GM15510 (cell line): ENCODE measurements around the gene AAK1.

Experiments used
- POLR2A ChIP-seq: IDR thresholded peaks from 3 replicates; pipeline ENCODE4 v1.6.1; 2011; ENCODE audit warnings: borderline replicate concordance; ENCODE audit not compliant: insufficient read length; ENCODE audit errors: extremely low read depth

Gene AAK1

DNA sequence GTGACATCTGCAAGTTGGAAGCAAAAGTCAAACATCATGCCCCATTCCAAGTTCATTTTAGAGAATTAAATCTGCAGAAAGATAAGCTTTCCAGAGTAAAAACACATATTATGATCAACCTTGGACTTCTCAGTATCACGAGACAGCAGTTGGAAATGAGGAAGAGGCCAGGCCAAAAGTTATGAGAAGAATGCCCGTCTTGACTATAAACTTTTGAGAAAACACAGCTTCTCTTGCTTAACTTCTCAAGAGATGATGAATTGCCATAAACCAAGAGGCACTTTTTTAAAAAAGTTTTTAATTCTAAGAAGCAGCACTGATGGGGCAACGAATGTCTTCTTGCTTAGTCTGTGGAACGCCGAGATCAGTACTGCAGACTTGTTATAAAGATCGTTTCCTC, 153.7 kb downstream of the AAK1 start:
- TF ChIP-seq POLR2A, result no peak

DNA sequence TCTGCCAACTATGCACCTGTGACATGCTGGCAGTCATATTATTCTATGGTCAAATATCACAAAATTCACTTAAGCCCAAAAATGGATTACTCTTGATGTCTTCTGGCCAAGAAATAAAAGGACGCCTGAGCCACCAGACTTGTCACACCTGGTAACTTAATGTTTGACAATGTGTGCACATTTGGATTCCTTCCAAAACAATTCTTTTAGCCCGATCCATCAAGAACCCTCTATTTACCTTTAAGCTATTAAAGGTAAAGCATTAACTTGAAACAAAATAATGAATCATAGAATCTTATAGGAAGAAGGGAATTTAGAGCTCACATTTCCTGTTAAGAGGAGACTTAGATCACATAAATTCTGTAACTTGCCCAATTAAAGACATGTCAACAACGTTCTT, 159.8 kb downstream of the AAK1 start:
- TF ChIP-seq POLR2A, result no peak

DNA sequence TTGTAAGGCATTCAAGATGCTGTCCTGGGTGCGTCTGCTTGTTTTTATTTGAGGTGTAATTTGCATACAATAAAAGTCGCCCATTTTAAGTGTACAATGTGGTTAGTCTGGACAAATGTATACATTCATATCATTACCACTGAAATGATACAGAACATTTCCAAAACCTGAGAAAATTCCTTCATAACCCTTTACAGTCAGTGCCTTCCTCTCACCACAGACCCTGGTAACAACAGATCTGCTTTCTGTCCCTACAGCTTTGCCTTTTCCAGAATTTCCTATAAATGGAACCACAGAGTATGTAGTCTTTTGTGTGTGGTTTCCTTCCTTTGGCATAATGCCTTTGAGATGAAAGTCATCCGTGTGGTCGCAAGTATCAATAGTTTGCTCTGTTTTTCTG, 160.5 kb downstream of the AAK1 start:
- no peak for TF ChIP-seq POLR2A

DNA sequence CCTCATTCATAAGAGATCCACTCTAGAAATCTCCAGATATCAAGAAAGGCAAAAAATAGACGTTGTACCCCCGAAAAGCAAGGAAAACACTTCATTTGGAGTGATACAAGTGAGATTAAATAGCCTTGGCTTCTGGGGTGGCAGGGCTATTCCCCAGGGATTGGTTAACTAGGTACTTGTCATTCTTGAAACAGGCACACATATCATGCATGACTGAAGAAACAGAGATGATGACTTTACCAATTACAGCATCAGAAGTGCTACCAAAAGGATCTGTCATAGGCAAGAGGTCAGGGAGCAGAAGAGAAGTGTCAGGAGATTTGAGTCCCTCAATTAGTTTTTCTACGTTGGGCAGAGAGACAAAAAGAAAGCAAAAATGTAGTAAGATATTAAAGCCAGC, 161.1 kb downstream of the AAK1 start:
- no peak for TF ChIP-seq POLR2A

DNA sequence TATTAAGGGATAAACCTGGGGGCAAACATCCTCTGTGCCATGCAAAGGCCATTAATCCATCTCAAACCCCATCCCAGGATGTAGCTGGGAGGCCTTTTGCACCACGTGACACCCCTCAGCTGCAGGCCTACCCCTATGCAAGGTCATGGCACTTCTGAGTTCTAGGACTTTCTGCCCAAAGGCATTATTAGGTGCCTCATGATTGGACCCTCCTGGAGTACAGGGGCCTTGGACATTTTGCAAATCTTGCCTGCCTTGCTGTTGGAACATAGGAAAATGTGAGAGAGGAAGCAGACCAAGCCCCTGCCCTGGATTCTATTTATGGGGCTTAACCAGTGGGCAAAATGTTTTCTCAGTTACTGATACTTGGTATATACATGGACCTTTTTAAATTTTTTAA, 162.1 kb downstream of the AAK1 start:
- no peak for TF ChIP-seq POLR2A

DNA sequence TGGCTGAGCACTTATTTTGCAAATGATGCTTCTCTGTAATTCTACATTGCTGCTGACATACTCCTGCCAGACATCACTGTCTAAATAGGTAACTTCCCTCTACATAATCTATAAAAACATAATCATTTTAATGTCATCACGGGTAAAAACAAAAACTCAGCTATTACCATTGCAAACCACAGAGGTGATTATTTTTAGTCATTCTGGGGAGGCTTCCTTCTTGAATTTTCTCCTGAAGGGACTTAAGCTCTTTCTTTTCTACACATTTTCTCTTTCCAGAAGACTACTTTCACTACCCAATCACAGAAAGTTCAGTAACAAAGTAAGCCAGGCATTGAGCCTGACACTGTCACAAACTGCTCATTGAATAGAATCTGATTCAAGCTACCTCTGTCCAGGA, 165.9 kb downstream of the AAK1 start:
- TF ChIP-seq POLR2A, result no peak

DNA sequence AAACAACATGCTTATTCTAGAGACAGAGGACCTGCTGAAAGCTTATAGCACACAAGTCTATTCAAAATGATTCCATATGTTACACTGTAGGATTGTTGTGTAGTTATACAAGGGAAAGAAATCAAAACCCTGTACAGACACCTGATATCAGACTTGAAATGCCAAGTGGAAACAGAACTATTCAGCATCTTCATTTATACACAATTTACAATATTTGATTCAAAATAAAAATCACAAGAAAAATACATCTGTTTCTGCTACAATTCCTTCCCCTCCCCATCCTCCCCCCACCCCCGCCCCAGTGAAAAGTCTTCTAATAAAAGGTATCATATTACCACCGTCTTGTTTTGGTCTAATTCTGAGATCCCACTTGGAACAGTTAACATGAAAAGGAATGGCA, 168.9 kb downstream of the AAK1 start:
- TF ChIP-seq POLR2A, result no peak

DNA sequence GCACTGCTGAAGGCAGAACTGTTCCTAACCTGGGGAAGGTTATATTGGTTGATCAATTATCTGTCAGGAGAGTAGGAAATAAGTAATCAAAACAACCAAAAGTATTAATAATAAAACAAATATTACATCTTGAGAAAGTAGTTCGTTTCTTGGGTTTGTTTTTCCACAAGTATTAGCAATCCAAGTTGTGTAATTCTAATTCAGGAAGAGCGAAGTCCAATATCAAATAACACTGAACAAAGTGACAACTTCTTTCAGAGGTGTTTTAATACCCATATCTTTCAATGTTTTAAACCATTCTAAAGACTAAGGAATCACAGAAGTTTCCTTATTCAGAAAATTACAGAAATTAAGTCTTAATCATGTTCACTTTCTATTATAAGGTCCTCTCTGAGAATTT, 171.7 kb downstream of the AAK1 start:
- TF ChIP-seq POLR2A, result no peak

DNA sequence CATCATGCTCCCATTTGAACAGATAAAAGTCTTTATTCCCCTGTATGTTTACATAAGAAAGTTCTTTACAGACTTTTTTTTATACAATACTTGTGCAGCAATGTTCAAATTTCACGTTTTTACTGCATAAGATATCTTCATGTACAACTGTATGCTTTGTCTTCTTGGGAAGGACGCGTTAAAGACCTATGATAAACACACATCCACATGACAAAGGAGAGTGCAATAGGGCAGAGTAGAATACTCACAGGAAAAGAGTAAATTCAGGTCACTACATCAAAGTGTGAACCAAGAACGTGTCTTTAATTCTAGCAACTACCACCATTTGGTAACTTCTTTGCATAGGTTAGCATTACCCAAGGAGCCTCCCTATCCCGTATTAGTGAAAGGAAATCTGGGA, 172.6 kb downstream of the AAK1 start:
- no peak for TF ChIP-seq POLR2A

DNA sequence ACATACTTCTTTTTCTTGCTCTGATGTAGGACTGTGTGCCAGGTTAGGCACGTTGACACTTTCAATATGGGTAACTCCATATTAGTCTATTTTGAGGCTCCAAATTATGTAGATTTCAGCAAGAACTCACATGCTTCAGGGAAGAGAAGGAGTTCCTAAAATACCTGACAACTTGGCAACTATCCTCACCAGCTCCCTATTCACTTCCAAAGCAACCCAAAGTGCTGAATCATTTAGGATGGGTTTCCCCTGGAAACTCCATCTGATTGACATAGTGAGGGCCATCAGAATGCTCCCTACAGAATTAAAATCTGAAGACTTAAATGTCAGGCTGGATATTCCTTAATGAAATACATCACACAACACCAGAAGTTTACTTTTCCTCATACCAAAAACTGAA, 173.8 kb downstream of the AAK1 start:
- no peak for TF ChIP-seq POLR2A

DNA sequence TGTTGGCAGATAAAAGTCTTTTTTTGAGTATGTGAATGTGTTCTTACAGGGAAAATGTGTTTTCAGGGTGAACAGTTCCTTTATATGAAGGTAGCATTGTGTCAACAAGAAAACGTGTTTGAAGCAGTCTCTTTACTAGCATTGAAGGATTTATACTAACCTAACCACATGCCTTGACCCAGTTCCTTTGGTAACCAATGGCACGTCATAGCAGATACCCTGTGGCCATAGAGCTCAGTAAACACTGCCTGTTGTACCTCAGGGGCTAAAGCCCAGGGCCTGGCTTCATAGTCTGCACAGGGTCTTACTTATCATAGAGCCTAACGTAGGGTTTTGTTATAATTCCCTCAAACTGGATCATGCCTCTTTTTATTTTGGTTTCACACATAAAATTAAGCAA, 174.2 kb downstream of the AAK1 start:
- TF ChIP-seq POLR2A, result no peak

DNA sequence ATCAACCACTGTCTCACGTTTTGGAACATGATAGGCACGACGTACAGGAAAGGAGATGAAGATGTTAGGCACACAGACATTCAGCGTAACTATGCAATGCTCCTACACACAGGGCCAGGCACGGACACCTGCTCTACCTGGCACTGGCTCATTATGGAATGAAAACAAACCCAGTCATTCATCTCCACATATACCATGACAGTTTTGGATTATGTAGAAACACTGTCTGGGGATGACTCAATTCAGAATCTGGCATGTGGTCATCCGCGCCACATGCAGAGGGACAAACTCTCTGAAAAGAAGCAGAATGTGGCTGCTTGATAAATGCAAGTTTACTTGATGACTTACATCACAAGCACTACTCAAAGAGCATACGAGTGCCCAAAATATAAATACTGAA, 176.8 kb downstream of the AAK1 start:
- TF ChIP-seq POLR2A, result no peak

DNA sequence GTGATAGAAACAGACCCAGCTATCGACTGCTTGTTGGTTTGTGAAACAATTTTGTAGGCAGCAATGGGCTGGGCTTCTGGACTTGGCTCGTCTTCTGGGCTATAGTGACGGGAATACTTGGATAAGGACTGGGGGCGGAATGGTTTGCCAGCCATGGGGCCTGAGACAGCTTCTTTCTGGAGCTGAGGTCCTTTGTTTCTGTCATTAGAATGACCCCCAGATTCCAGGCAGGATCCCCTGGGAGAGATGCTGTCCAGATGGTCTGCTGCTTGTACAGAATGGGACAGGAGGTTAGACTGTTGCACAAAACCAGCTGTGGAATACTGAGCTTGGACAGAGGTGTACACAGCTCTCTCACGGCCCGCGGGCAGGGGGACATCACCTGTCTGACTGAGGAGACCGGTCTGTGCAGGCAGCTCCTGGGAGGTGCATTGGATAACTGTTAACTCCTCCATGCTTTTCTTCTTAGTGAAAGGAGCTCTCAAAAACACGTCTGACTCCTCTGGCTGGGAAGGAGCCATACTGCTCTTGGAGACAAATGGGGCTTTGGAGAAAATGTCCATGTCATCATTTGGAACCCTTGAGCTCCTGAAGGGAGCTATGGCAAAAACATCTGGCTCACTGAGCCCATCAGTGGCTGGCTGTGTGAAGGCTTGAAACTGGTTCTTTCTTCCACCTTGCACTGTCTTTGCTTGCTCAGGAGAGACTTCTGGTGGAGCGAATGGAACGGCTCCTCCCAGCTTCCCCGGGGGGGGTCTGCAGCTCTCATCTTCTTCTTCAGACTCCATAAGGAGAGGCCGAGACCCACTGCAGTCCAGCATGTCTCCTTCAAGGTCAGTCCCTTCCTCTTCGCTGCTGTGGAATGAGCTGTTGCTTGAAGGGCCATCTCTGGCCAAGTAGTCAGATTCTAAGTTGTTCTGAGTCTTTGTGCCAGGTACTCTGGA, 177.8 kb downstream of the AAK1 start:
- no peak for TF ChIP-seq POLR2A

DNA sequence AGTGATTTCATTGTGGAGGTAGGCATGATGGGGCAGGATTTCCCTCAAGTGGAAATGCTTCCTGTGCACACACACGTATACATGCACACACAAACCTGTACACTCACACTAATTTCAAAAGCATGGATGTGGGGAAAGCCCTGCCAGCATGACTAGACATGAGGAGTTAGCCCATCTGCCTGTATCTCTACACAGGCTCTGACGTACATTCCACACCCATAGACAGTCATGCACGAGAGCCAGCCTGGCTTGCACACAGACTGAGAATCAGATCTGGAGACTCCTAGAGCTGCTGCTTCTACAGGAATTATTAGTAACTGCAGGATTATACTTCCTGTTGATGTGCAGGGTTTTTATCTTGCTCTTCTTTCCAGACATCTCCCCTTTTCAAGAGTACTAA, 179.0 kb downstream of the AAK1 start:
- no peak for TF ChIP-seq POLR2A

DNA sequence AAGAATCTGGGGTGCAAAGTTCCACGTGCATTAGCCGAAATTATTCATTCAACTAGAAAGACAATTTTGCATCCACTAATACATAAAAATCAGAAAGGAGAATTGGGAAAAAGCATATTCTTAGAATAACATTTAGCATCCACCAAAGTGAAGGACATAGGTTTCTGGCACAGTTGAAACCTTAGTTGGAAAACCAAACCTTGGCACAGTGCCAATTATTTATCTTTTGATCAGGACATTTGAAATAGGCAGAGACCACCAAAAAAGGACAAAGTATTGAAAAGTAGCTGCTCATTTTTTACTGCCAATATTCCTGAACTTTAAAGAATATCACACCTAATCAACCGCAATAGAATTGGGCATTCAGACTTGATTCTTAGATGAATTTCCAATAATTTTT, 180.8 kb downstream of the AAK1 start:
- no peak for TF ChIP-seq POLR2A

DNA sequence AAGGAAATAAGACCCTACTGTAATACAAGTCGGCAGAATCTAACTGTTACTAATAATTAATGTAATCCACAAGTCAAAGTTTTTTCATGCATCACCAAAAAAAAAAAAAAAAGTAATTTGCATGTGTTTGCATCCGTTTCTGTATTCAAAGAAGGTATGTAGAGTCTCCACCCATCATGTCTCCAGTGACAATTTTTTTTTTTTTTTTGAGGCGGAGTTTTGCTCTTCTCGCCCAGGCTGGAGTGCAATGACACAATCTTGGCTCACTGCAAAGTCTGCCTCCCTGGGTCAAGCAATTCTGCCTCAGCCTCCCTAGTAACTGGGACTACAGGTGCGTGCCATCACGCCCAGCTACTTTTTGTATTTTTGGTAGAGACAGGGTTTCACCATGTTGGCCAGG, 182.1 kb downstream of the AAK1 start:
- TF ChIP-seq POLR2A, result no peak
